ENCODE data around the gene ADGRL2.

ADGRL2 gene

DNA sequence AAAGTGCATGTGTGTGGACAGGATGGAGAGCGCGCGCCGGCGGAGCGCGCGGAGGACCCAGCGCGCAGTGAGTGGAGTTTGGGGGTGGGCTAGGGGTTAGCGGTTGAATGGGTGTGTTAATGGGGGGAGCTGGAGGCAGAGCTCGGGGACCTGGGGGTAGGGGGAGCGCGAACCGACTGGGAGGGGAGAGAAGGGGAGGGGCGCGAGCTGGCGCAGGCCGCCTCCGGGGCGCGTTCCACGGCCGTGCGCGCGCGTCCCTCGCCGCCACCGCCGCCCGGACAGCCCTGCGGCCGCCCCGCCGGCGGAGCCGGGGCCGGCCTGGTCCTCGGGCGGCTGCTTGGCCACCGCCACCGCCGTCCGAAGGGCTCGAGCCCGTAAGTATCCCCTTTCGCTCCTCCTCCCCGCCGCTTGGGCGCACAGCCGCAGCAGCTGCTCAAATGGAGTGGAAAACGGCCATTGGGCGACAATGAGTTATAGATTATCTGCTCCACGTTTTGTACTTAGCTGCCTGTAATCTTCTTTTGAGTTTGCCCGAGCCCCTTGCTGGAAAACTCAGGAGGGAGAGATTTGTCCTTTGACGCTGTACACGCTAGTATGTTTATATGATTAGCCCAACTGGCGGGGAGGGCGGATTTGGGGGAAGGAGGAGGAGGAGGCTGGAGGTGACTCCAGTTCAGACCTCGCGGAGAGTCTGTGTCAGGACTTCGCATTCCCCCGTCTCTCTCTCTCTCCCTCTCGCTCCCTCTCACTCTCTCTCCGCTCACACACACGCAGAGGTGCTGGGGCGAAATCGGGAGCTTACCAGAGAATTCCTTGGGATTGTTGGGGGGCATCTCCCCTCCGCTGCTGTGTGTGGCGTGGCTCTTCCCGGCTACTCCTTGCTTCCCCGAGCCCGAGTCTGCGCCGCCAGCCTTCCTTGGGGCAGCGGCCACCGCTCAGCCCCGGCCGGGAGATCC, at the start of gene ADGRL2:
ADGRL2 (plus strand) TSS at position 240 of the 956 bp plus-strand sequence. CDS start 36,051 bp downstream, outside the sequence.
- ATAC-seq = peak; percentile 17 to 33

DNA sequence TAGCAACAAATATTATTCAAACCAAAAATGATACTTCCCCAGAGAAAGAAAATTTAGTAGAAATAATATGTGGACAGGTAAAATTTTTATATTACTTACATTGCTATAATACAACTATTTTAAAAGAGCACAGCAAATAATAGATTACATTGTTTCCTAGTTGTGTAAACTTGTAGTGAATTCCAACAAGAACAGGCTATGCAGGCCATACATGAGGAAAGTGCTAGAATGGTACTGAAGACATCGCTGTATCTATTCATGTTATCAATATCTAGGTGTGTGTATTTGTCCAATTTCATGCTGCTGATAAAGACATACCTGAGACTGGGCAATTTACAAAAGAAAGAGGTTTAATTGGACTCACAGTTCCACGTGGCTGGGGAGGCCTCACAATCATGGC, 47.9 kb upstream of the ADGRL2 start:
- no peak for ATAC-seq

DNA sequence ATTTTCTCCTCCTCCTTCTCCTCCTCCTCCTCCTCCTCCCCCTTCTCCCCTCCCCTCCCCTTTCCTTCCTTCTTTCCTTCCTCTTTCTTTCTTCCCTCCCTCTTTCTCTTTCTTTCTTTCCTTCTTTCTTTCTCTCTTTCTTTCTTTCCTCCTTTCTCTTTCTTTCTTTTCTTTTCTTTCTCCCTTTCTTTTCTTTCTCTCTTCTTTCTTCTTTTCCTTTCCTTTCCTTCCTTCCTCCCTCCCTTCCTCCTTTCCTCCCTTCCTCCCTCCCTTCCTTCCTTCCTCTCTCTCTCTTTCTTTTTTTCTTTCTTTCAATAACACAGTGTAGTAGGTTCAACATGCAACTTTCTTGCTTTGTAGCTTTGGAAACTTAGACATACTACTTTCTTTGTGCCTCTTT, 46.3 kb upstream of the ADGRL2 start:
- no peak for ATAC-seq

DNA sequence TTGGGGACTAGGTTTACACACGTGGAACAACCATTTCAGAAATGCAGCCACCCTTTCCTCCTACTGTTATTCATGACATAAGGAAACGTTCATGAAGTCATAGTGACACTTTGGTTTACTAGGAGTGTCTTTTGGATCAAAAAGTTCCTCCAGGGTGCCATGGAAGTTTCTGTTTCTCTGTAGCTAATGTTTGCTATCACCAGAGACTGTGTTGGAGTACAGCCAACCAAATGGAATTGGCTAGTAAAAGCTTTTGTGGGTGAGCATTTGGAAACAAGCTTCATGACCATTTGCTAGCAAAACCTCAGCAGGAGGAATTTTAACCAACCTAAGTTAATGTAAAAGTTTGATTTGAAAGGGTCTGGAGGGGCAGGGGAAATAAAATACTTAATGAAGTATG, 43.9 kb upstream of the ADGRL2 start:
- no peak for ATAC-seq

DNA sequence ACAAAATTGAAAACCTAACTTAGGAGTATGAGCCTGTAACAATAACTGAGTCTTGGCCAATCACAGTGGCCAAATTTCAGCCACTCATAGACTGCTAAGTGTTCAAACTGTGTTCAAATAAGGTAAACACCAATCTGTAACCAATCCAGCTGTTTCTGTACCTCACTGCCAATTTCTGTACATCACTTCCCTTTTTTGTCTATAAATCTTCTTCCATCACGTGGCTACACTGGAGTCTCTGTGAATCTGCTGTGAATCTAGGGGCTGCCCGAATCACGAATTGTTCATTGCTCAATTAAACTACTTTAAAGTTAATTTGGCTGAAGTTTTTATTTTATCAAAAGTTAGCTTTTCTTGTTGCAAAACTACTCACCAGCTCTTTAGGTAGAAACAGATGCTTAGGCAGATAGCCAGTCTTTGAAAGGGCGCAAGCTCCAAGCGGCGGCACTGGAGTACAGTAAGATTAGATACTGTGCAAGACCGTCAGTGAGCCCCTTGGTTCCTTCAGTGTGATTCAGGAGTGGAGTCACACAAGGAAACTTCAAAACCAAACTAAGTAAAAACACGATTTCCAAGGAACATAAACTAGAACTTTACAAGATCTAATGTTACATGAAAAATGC, 43.2 kb upstream of the ADGRL2 start:
- ATAC-seq = no peak

DNA sequence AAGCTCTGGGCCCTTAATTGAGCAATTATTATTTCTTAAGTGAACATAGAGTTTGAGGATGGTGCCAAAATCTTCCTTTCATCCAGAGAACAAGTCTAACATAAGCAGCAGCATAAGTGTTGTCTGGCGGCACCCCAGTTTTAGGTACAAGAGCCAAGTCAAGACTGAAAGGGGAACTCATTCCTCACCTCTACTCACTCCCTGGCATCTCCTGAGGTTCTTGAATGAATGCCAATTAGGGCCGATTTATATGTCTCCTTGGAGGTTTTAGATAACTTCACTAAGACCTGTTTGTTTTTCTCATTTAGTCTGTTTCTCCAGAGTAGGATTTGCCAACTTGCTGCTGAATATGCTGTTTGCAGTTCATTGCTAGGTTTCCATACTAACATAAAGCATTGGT, 42.6 kb upstream of the ADGRL2 start:
- no peak for ATAC-seq

DNA sequence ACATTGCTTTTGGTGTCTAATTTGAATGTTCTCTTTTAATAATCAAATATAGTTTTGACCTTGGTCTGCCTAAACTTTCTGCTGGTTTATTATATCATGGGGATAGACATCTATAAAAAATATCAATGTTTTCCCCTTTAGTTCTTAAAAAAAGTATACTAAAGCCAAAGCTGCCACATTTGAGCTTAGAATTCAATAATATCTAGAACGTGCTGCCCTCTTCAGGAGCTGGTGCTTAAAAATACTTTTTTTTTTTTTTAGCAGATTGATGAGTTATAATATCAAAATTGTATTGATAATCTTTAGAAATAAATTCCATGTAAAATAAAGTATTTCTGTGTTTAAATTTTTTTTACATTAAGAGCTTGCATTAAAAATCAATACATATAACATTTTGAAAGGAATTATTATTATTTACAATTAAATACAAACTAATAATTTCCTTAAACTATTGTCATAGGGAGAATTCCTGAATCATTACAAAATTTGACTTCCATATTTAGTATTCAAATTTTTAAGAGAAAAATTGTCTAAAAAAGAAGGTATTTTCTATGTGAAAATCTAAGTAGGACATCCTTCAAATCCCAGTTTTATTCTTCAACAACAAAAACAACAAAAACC, 40.1 kb upstream of the ADGRL2 start:
- no peak for ATAC-seq

DNA sequence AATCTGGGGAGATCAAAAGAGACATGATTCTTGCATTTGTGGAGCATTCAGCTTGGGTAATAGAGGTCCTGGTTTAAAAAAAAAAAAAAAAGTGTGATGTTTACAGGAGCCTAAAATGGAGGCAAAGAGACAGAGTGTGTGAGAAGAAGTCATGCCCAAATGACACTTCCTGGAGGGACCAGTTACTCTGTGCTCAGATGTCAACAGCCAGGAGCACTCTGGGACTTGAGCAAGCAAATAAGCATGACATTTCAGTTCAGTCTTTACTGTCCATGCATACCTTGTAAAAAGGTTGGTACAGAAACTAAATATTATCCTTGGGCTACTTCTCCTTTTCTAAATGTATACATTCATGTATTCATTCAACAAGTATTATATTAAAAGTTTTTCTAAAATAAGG, 25.2 kb upstream of the ADGRL2 start:
- ATAC-seq = no peak

DNA sequence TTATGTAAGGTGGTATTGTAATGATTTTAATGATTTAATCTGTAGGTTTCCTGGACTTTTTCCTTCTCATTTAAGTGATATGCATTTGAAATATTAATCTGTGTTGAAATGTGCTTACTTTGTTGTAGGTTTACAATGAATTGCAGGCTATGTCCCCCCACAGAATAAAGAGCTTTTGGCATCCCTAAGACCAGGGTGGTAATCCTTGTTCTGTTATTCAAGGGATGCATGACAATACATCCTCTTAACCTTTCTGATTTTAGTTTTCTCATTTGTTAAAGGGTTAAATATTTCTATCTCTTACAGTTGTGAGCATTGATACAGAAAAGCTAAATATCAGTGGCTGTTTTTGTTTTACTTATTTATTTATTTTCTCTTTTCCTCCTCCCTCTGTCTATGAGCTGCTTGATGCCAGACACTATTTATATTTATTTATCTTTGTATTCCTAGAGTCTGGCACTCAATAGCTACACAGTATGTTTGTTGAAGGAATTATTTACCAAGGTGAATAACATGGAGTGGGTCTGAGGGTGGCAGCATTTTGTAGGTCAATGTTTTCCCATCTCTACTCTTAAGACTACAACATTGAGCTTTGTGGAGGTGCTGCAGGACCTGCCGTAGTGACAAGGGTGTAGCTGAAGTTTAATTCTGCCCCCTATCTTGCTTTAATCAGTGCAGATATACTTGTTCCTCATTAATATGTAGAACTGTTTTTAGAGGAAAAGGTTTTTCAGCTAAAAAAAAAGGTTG, 19.9 kb upstream of the ADGRL2 start:
- no peak for ATAC-seq

DNA sequence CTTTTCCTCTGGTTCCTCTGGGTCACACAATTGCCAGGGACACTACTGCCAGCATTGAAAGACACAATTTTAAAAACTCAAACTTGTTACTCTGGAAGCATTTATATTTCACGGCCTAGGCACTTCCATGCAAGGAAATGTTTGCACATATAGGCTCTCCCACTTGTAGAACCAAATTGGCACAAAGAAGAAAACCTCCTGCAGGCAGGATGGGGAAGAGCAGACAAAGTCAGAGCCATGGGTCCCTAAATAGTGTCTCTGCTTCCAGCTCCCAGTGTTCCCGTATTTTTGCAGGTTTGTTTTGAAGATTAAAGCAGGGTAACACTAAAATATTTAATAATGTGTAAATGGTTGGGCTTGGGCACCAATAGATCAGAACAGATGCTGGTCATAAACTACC, 19.0 kb upstream of the ADGRL2 start:
- ATAC-seq = no peak

DNA sequence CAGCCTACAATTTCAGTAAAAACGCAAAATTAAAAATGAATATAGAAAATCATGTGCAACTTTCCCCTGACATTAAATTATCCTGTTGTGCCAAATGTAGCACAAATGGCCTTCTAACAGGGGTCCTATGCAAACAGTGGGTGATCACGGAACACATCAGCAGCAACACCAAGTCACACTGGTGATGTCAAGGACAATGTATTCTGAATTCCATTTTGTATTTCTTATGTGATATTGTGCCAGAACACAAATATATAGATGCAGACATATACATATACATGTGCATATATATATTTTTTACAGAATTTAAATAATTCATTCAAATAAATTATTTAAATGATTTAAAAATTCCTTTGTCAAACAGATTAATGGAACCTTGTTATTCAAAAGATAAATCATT, 8.6 kb upstream of the ADGRL2 start:
- no peak for ATAC-seq

DNA sequence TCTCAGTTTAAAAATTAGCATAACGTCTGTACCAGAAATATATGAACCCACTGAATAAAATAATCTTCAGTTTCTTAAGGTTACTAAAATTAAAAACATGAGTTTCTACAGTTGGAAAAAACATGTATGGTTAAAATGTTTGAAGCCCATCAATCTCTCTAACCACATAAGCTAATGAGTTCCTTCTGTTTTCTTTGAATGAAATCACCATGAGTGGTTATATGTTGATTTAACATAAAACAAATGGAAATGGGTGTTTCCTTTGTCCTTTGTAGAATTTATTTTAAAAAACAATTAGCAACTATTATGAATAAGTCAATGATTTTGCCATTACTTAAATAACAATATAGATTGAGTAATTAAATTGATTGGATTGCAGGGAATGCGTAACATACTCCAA, 3.0 kb upstream of the ADGRL2 start:
- no peak for ATAC-seq

DNA sequence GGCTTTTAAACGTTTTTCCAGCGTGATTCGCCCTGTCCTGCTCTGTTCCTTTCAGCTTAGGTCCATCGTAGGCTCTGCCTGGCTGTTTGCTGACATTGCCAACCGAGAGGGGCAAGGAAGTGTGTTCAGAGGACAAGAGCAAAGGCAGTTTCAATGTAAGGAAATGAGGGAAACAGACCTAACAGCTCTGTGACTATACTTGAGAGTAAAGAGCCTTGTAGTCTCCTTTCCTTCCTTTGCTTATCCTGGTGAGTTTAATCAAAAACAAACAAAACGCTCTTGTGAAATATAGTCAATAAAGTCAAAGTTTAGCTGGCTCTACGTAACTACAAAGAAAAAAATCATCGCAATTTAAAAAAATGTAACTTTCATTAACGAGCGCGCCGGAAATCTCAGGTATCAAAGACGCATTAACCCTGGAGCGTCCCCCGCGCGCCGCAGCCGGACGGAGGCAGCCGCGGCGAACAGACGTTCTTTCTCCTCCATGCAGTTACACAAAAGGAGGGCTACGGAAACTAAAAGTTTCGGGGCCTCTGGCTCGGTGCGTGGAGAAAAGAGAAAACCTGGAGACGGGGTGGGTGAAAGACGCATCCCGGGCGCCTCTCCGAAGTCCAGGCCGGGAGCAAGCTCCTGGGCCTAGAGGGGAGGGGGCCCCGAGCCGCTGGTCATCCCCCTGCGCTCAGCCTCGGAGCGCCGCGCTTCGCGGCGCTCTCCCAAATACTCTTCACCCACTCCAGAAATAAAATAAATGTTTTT, 617 bp upstream of the ADGRL2 start:
- ATAC-seq = no peak

DNA sequence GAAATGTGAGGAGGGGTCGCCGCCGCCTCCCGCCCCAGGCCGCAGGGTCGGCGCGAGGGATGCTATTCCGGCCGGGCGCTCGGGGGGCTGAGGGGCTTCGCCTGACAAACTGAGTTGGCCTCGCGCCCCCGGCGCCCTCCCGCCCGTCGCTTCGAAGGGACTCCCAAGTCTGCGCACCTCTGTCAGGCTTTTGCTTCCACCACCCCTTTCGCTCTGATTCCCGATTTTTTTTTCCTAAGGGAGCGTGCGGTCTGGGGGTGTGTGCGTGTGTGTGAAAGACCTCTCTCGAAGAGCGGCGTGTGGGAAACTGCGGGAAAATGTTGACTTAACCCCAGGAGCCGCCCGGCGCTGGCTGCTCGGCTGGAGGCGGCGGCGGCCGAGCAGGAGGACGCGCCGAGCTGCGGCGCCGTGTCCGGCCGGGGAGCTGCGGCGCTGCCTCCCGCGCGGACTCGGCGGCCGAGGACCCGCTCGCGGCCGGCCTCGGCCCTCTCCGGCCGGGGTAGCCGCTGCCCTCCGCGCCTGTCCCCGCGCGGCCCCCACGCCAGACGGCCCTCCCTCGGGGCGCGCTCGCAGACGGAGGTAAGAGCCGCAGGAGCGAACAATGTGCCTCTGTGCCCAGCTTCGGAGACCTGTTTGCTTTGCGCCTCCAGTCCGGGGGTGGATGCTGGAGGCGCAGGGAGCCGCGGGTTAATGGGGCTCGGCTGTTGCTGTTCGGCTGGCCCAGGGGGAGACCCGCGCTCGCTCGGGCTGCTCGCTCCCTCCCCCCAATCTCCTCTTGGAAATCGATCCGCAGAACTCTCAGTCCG, 1.1 kb downstream of the ADGRL2 start:
- ATAC-seq = no peak

DNA sequence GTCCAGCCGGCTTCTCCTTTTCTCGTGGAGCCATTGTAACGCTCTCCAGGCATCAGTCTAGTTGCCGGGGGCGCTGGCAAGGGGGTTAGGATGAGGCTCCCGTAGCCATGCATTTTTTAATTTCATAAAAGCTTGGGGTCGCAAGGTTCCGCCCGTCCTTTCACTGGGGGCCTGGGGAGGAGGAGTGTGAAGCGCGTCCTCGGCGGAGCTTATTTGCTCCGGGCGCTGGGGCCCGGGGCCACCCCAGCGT, 1.6 kb downstream of the ADGRL2 start:
- no peak for ATAC-seq

DNA sequence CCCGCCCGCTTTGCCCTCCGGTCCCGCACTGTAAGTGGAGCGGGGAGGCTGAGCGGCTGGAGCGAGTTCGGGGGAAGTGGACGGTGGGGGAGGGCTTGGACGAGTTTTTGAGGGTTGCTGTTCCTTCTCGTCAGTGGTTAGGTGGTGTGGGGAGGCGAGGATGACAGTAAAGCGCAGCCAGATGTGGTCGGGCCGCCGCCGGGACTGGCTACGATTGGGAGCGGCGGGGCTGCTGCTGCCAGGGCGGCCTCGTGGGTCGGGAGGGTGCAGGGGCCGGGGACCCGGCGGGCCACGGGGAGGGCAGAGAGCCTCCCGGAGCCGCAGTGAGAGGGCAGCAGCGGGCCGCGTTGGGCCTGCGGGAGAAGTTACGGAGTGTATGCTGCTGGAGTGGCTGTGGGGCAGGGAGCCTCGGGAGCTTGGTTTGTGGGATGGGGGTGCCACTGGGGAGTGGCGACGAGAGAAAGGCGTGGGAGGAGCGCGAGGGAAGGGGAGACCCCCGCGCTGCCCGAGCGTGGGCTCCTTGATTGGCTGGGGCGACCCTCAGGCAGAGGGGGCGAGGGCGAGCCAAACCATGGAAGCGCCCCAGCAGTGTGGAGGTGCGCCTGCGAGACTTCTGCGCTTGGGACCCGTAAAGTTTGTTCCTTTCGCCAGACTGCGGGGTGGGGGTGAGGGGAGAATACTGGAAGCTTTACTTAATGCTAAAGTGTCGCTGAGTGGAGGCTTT, 2.1 kb downstream of the ADGRL2 start:
- peak in 1 of 2 donors; percentile 13 for ATAC-seq

DNA sequence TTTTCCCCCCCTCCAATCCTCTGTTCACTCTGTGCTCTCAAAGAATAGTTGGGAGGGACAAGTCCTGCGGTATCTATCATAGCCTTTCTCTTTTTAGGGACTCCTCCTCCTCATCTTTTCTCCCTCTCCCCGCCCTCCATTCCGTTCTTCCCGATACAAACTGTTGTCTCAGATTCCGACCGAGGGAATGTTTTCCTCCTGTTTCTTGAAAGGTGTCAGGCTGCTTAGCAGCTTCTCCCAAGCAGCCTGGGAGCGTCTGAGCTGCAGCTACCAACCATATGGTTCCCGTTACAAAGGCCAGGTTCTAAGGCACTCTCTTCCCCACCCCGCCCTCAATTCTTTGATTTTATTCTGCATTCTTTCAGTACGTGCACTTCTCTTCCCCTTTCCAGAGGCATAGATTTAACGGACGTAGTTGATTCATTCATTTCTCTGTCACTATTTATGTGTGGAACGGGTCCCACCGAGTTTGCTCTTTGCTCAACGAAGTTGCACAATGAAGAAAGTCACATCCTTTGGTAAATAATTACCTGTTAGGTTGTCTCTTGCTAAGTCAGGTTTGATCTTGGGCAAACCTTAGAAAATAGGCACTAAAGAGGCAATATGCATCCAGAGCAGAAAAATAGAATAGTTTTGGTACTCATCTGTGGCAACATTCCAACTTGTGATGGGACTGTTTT, 2.8 kb downstream of the ADGRL2 start:
- no peak for ATAC-seq

DNA sequence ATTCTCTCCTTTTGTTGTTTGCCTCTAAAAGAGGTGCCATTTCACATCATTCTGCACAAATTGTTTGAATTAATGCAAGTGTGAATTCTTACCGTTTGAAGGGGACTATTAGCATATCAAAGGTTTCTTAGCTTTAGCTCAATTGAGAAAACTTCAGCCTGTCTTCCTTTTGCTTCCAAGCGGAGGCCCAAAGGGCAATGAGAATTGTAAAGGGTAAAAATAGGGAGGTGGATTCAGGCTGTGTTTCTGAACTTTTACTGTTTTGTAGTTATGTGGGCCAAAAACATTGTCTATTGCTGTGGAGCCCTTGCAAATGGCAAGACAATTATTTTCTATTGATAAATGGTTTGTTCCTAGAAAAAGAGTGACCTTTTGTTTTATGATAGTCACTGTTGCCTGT, 3.6 kb downstream of the ADGRL2 start:
- no peak for ATAC-seq

DNA sequence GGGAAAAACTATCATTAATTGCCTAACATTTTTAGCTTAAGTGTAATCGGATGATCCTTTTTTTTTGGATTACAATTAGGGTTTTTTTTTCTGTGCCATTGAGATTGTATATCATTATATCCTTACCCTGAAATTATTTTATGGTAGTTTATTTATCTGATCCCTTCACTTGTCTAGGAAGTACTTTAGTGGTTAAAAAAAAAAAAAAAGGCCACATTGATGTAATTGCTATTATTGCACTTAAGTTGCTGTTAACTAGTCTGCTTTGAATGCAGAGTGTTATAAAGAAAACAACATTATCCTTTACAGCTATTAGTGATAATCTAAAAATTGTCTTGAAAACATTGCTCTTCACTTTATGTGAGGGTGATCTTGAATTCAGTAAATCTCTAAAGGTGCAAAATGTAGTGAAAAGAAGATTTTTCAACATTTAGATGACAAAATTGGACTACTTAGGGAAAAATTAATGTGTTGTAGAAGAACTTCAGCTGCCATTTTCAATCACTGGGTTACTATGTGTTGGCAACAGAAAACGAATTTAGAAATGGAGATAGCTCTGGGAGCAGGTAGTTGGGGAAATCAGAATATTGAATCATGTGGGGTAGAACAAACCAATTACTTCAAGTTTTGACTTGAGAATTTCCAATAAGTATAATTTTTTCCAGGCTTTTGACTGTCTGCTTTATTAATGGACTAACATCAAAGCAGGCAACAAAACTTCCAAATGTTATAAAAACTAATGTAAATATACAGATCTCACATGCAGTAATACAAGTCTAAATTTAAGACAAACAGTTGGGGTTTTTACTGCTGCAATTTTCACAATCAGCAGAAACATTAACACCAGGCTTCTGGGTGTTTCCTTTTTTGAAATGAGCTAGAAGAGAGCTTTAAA, 5.0 kb downstream of the ADGRL2 start:
- ATAC-seq = no peak
